OCI-LY7 (cell line): ENCODE data around the gene CDHR1. TPM values are rescaled to one million over a fixed set of nuclear protein-coding genes. Genes with fewer than 3 reads are reported as not detected.

ENCODE experiments used
- BruUV-seq: library from RNA; stranded (reverse); fragments of 400-500 nt; replicated peaks from 2 replicates; lab custom pipeline; 2021; lab: Mats Ljungman, UMichigan
- CTCF ChIA-PET: fragments of 300-600 bp; sonication (Branson Sonifier 250); formaldehyde crosslinking; loops from one replicate; lab custom pipeline; 2022; ENCODE audit warnings: antibody characterized with exemption; ENCODE audit not compliant: unreplicated experiment; lab: Charles Lee
- POLR2A ChIA-PET: fragments of 300-600 bp; sonication (Branson Sonifier 250); formaldehyde crosslinking; loops from one replicate; lab custom pipeline; 2022; ENCODE audit warnings: antibody characterized with exemption; lab: Charles Lee
- DNase-seq: peaks from one replicate; pipeline ENCODE4 v3.0.0-alpha.2; 2015; ENCODE audit warnings: low spot score
- H2AFZ ChIP-seq: fragments of 200-600 bp; sonication (generic), shearing (Covaris generic); 2 replicates; pipeline ENCODE4 v1.6.1; 2014; ENCODE audit warnings: mild to moderate bottlenecking, antibody characterized with exemption, low read length, moderate library complexity
- H3K27ac ChIP-seq: fragments of 200-600 bp; sonication (generic); 2 replicates; pipeline ENCODE4 v1.5.1; 2014; ENCODE audit warnings: mixed run types, low read depth, mild to moderate bottlenecking, moderate library complexity, low read length, inconsistent platforms; ENCODE audit not compliant: poor library complexity, severe bottlenecking
- H3K36me3 ChIP-seq: fragments of 200-600 bp; sonication (generic); 2 replicates; pipeline ENCODE4 v1.6.1; 2014; ENCODE audit warnings: mild to moderate bottlenecking, antibody characterized with exemption, low read length, moderate library complexity, mixed read lengths; ENCODE audit not compliant: insufficient read depth
- H3K4me1 ChIP-seq: fragments of 200-600 bp; sonication (generic); 2 replicates; pipeline ENCODE4 v1.5.1; 2014; ENCODE audit warnings: mild to moderate bottlenecking, low read length; ENCODE audit not compliant: insufficient read depth, poor library complexity, severe bottlenecking
- H3K4me2 ChIP-seq: fragments of 200-600 bp; sonication (generic); 2 replicates; pipeline ENCODE4 v1.6.1; 2014; ENCODE audit warnings: mild to moderate bottlenecking, low read length
- H3K4me3 ChIP-seq: fragments of 200-600 bp; sonication (generic); 2 replicates; pipeline ENCODE4 v1.5.1; 2014; ENCODE audit warnings: mild to moderate bottlenecking, low read depth, low read length; ENCODE audit not compliant: poor library complexity, severe bottlenecking
- H3K79me2 ChIP-seq: fragments of 200-600 bp; sonication (generic); 2 replicates; pipeline ENCODE4 v1.6.1; 2016; ENCODE audit warnings: low read depth, mild to moderate bottlenecking, low read length, moderate library complexity, mixed read lengths; ENCODE audit not compliant: insufficient read depth
- H3K9me2 ChIP-seq: fragments of 200-600 bp; sonication (generic); 2 replicates; pipeline ENCODE4 v1.6.1; 2016; ENCODE audit warnings: mild to moderate bottlenecking, low read length, mixed read lengths; ENCODE audit not compliant: insufficient read depth
- H3K9me3 ChIP-seq: fragments of 200-600 bp; sonication (generic); 2 replicates; pipeline ENCODE4 v1.6.1; 2014; ENCODE audit warnings: mild to moderate bottlenecking, mixed run types, low read length, mixed read lengths
- H4K20me1 ChIP-seq: fragments of 200-600 bp; sonication (generic); 2 replicates; pipeline ENCODE4 v1.6.1; 2014; ENCODE audit warnings: mild to moderate bottlenecking, antibody characterized with exemption, low read length, moderate library complexity, mixed read lengths; ENCODE audit not compliant: insufficient read depth
- EZH2phosphoT487 ChIP-seq: fragments of 200-600 bp; sonication (generic); IDR thresholded peaks from 2 replicates; pipeline ENCODE4 v1.6.1; 2018; ENCODE audit warnings: low read depth, borderline replicate concordance, mild to moderate bottlenecking, mixed run types, antibody characterized with exemption, low read length, moderate library complexity, mixed read lengths
- intact Hi-C: fragments of 100-400 bp; cut with micrococcal nuclease; formaldehyde crosslinking; loops from one replicate; pipeline ENCODE4 v1.10.0; 2022; ENCODE audit not compliant: unreplicated experiment
- total RNA-seq, 2 experiments: library from RNA; depleted of rRNA in 1 of 2; stranded (reverse); fragments of >200 nt in 1 of 2; shearing (Covaris generic) in 1 of 2; gene quantifications; 2 replicates each; pipeline ENCODE4 v1.2.3, GENCODE V29; 2014 to 2022
- TF ChIP-seq, protein P1 (sequence below): fragments of 200-600 bp; sonication (generic); conservative IDR thresholded peaks from 2 replicates; pipeline ENCODE4 v1.5.1; 2014; ENCODE audit warnings: mild to moderate bottlenecking, antibody characterized with exemption, low read length, moderate library complexity, mixed read lengths

Gene CDHR1
- total RNA-seq, 2 experiments from 2014 or later, result not detected

DNA sequence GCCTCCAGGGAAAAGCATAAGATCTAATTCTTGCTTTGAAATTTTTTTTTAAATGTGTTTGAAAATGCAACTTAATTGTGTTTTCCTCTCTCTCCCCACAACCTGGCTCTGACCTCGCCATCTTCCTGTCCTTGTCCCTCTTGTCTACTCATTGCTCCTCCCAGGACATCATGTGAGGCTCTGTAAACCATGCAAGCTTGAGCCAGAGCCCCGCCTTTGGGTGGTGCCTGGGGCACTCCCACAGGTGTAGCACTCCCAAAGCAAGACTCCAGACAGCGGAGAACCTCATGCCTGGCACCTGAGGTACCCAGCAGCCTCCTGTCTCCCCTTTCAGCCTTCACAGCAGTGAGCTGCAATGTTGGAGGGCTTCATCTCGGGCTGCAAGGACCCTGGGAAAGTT, 9.8 kb upstream of the CDHR1 start:
- BruUV-seq, result no TSS peak
- H3K4me2 ChIP-seq, result no peak overlapping the region
- no peak overlapping the region for H3K4me3 ChIP-seq
- H3K79me2 ChIP-seq, result no peaks in the 10 kb centered on the region
- no peak for DNase-seq
- no peak overlapping the region for H3K27ac ChIP-seq
- TF ChIP-seq EZH2phosphoT487, result no peak
- TF ChIP-seq, protein P1, sequence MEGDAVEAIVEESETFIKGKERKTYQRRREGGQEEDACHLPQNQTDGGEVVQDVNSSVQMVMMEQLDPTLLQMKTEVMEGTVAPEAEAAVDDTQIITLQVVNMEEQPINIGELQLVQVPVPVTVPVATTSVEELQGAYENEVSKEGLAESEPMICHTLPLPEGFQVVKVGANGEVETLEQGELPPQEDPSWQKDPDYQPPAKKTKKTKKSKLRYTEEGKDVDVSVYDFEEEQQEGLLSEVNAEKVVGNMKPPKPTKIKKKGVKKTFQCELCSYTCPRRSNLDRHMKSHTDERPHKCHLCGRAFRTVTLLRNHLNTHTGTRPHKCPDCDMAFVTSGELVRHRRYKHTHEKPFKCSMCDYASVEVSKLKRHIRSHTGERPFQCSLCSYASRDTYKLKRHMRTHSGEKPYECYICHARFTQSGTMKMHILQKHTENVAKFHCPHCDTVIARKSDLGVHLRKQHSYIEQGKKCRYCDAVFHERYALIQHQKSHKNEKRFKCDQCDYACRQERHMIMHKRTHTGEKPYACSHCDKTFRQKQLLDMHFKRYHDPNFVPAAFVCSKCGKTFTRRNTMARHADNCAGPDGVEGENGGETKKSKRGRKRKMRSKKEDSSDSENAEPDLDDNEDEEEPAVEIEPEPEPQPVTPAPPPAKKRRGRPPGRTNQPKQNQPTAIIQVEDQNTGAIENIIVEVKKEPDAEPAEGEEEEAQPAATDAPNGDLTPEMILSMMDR, result no peak
- no peaks in the 10 kb centered on the region for H3K36me3 ChIP-seq
- no peaks in the 10 kb centered on the region for H4K20me1 ChIP-seq
- CTCF ChIA-PET, result no interaction called here
- POLR2A ChIA-PET, result no interaction called here
- H3K9me2 ChIP-seq, result no peaks in the 10 kb centered on the region
- H2AFZ ChIP-seq, result peak overlapping the region; percentile 41; the same call in 1 of the 2 replicates
- H3K9me3 ChIP-seq, result no peaks in the 10 kb centered on the region
- peaks cover 3% of the 10 kb centered on the region for H3K4me1 ChIP-seq
- intact Hi-C loops, result no loop called here

DNA sequence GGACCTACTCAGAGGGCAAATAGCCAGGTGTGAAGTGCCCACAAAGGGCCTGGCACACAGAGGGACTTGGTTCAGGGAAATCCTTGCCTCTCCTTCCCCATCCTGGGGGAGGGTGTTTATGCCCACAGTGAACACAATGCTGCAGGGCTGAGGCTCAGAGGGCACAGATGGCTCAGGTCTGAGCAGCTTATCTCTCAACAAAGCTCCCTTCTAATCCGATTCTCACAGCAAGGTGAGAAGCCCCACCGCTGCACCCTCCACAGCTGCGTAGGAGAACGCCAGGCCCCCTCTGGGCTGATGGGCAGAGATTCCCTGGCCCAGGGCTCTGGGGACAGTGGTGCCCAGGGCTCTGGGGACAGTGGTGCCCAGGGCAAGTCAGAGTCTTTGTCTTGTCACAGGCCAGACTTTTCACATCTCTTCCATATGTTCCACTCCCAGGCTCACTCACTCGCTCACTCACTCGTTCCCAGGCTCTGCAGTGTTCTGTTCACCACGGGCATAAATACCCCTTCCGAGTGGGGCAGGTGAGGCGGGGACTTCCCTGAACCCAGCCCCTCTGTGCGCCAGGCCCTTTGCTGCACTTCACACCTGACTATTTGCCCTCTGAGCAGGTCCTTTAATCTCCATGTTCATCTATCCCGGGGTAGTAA, 8.7 kb upstream of the CDHR1 start:
- H3K4me1 ChIP-seq, result no peaks in the 10 kb centered on the region
- intact Hi-C loops, result no loop called here
- DNase-seq, result no peak
- no peaks in the 10 kb centered on the region for H3K36me3 ChIP-seq
- H4K20me1 ChIP-seq, result no peaks in the 10 kb centered on the region
- no TSS peak for BruUV-seq
- no peak for TF ChIP-seq EZH2phosphoT487
- TF ChIP-seq, protein P1, result no peak
- H3K4me2 ChIP-seq, result no peak overlapping the region
- no peaks in the 10 kb centered on the region for H3K9me2 ChIP-seq
- no peak overlapping the region for H2AFZ ChIP-seq
- H3K79me2 ChIP-seq, result no peaks in the 10 kb centered on the region
- H3K4me3 ChIP-seq, result no peak overlapping the region
- no peak overlapping the region for H3K27ac ChIP-seq
- no peaks in the 10 kb centered on the region for H3K9me3 ChIP-seq
- CTCF ChIA-PET, result no interaction called here
- POLR2A ChIA-PET, result no interaction called here

DNA sequence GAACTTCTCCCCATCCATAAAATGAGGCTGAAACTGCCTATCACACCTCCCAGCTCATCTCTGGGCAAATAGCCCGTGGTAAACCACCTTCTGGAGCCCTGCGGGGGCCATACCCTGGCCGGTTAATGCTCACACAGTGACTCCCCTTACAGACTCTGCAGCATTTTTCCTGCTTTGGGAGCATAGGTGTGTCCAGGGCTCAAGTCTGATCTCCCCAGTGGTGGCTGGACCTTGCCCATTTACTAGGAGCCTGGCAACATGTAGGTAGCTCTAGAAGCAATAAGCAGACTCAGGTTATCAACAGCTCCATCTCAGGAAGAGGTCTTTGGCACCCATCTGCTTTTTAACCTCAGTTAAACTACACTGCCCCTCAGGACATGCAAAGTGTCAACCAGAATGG, 5.5 kb upstream of the CDHR1 start:
- H3K9me3 ChIP-seq, result no peaks in the 10 kb centered on the region
- no peaks in the 10 kb centered on the region for H3K79me2 ChIP-seq
- H2AFZ ChIP-seq, result no peak overlapping the region
- no peaks in the 10 kb centered on the region for H3K36me3 ChIP-seq
- ChIA-PET POLR2A (no interaction called here), CTCF (no interaction called here)
- H3K4me2 ChIP-seq, result no peak overlapping the region
- no peaks in the 10 kb centered on the region for H3K4me1 ChIP-seq
- intact Hi-C loops, result no loop called here
- no peak for DNase-seq
- no peak overlapping the region for H3K27ac ChIP-seq
- no peak overlapping the region for H3K4me3 ChIP-seq
- BruUV-seq, result no TSS peak
- no peaks in the 10 kb centered on the region for H3K9me2 ChIP-seq
- TF ChIP-seq EZH2phosphoT487, result no peak
- TF ChIP-seq, protein P1, result no peak
- H4K20me1 ChIP-seq, result no peaks in the 10 kb centered on the region
